GM10847 (cell line): ENCODE results near the gene ISYNA1.

Source experiments
- POLR2A ChIP-seq: IDR thresholded peaks from 2 replicates; pipeline ENCODE4 v1.6.1; 2011; ENCODE audit not compliant: insufficient read length; ENCODE audit errors: extremely low read depth

ISYNA1 gene

DNA sequence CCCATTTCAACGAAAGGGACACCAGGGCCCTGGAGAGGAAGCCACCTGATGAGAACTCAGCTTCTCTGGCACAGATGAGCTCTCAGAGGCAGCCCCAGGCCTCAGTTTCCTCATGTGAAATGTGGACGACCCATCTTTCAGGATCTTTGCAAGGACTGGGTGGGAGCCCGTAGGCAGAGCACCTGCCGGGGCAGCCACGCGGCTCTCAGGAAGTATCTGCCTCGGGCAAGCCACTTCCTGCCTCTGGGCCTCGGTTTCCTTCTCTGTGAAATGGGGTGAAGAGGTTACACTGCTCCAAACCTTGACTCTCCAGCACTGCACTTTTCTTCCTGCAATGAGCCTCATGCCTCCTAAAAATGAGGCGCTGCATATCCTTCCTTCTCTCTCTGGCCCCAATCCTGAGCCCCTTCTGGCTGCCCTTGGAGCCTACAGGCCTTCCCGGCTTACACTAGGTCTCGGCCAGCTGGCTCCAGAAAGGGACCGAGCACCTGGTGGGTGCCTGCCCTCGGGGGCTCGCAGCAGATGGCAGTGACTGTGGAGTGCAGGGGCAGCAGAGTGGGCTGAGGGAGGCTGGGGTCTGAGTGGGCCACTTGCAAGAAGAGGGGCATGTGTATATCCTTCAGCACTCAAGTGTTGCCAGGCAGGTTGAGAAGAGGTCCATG, 15.3 kb downstream of the ISYNA1 start:
- no peak for TF ChIP-seq POLR2A

DNA sequence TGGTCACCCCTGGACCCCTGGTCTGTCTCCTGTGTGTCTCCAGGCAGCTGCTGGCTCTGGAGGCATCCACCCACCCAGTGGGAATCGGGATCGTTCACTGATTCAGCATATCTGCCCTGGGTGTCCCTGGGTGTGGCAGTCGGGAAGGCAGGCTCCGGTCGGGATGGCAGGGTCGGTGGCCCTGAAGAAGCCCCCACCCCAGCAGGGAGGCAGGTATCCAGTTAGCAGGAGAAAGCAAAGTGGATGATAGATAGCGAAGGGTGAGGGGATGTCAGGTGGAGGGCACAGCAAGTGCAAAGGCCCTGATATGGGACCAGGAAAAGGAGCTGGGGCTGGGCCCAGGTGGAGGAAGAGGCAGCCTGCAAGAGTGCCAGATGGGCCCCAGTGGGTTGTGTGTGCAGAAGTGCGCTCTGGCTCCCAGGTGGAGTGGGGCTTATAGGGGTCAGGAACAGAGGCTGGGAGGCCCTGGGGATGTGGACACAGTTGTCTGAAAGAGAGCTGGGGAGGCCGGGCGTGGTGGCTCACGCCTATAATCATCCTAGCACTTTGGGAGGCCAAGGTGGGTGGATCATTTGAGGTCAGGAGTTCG, 16.5 kb downstream of the ISYNA1 start:
- TF ChIP-seq POLR2A, result no peak

- TF ChIP-seq POLR2A, result no peak
Measured at GRCh38 chr19:18420930-18421329, 17.0 kb downstream of the ISYNA1 start.

- TF ChIP-seq POLR2A, result no peak
Measured at GRCh38 chr19:18419699-18420460, 18.1 kb downstream of the ISYNA1 start.

GRCh38 chr19:18419195-18419698, 18.7 kb downstream of the ISYNA1 start, which contains the start of gene SSBP4:
Gene SSBP4 (plus strand): TSS chr19:18419398. CDS start chr19:18419649, 251 bp downstream.
- peak; percentile 11 for TF ChIP-seq POLR2A

DNA sequence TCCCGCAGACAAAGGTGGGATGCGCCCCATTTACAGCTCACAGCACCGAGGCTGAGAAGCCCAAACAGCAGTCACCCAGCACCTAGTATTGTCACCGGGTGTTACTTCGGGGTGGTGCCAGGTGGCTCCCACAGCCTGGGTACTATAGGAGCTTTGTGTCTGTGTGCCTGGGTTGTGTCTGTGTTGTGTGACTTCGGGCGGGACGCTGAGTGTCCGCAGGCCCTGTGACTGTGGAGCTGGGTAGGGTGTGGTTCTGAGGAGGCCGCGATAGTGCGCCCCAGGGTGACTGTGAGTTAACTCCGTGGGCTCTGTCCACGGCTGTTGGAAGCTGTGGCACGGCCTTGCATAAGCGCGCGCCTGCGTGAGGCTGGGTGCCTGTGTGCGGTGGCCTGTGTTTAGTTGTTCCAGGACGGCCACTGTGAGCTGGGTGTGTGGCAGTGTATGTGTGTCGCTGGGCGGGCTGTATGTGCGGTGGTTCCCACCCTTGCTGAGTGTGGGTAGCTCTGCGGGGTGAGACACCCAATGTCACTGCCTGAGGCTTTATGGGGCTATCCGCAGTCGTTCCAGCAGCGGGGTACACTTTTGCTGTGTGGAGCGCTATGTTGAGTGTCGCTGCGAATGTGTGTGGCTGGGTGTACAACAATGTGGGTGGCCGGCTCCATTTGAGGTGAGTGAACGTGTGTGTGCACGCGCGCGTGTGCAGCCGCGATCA, 19.3 kb downstream of the ISYNA1 start:
- TF ChIP-seq POLR2A, result no peak

GRCh38 chr19:18418029-18418482, 19.9 kb downstream of the ISYNA1 start:
- TF ChIP-seq POLR2A, result no peak

DNA sequence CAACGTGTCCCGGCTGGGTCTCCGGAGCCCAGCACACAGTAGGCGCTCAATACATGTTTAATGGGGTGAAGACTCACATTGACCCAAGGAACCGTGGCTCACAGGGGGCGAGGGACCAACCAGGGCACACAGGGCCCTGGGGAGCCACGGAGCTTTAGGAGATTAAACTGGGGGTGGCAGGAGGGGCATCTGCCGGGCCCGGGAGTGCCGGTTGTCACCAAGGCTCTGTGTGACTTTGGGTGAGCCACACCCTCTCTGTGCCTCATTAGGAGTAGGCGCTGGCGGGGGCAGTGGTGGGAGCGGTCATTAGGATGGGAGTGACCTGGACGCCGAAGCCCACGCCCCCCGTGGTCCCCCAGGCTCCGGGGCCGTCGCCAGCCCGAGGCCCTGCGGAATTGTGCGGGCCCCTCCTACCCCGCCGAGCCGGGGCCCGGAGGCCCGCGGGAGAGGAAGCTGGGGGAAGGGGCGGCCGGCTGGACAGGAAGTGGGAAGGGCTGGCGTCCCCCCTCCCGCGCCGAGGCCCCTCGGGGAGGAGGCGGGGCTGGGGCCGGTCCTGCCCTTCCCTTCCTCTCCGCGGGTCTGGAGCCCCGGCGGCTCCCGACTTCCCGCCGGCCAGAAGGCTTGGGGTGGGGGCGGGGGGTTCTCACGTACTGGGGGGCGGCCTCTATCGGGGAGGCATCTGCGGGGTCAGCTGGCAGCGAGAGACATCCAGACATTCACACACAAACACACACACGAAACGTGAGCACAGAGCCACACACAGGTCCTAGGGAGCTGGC, 20.5 kb downstream of the ISYNA1 start:
- TF ChIP-seq POLR2A, result no peak

GRCh38 chr19:18416778-18417249, 21.1 kb downstream of the ISYNA1 start:
- TF ChIP-seq POLR2A, result no peak

- TF ChIP-seq POLR2A, result no peak
Measured at GRCh38 chr19:18415178-18415867, 22.6 kb downstream of the ISYNA1 start.

GRCh38 chr19:18414504-18415177, 23.3 kb downstream of the ISYNA1 start:
- TF ChIP-seq POLR2A, result no peak

GRCh38 chr19:18412610-18413239, 25.2 kb downstream of the ISYNA1 start:
- TF ChIP-seq POLR2A, result no peak

DNA sequence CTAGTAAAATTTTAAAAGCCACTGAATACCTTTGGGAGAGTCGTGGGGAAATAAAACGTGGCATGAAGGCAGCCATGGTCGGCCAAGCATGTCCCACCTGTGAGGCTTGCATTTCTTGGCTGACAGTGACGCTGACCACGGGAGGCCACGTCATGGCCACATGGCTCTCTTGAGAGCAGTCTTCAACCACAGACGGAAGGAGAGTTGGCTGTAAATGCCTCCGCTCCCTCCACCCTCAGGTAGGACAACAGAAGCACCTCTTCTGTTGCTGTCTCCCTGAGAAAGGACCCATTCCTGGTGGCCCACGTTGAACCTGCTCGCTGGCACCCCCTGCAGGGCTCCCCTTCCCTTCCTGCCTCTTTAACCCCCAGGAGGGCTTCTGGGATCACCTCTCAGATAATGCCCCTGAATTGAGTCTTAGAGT, 29.9 kb downstream of the ISYNA1 start:
- TF ChIP-seq POLR2A, result no peak
